Cortex of kidney (tissue), 1 donor: ENCODE measurements around the gene MCF2L.
"Not testable (repeated sequence)": the region's sequence is repeated elsewhere in the genome, so short reads cannot be mapped to it uniquely, and the experiment has no call there.

ENCODE experiments used
- DNase-seq: peaks from one replicate; lab custom pipeline; 2025; lab: John Stamatoyannopoulos, UW

The MCF2L gene

GRCh38 chr13:112968910-112969691, at the start of gene MCF2L:
TSS of gene MCF2L (plus strand) at chr13:112969214. CDS start at chr13:112969380, 166 bp downstream.
- DNase-seq, result no peak

- DNase-seq, result no peak
Measured at GRCh38 chr13:112923962-112924361, 45.1 kb upstream of the MCF2L start.

GRCh38 chr13:112924365-112924764, 44.6 kb upstream of the MCF2L start:
- no peak for DNase-seq

GRCh38 chr13:112926003-112926402, 43.0 kb upstream of the MCF2L start:
- no peak for DNase-seq

GRCh38 chr13:112926993-112927392, 42.0 kb upstream of the MCF2L start:
- no peak for DNase-seq

- no peak for DNase-seq
Measured at GRCh38 chr13:112928020-112928971, 40.7 kb upstream of the MCF2L start.

- DNase-seq, result no peak
Measured at GRCh38 chr13:112928972-112929782, 39.8 kb upstream of the MCF2L start.

- no peak for DNase-seq
Measured at GRCh38 chr13:112929783-112930055, 39.3 kb upstream of the MCF2L start.

GRCh38 chr13:112930192-112930591, 38.8 kb upstream of the MCF2L start:
- DNase-seq, result no peak

- no peak for DNase-seq
Measured at GRCh38 chr13:112931028-112931934, 37.7 kb upstream of the MCF2L start.

GRCh38 chr13:112932971-112933370, 36.0 kb upstream of the MCF2L start:
- DNase-seq, result no peak

GRCh38 chr13:112933649-112934048, 35.4 kb upstream of the MCF2L start:
- no peak for DNase-seq

- no peak for DNase-seq
Measured at GRCh38 chr13:112934078-112934477, 34.9 kb upstream of the MCF2L start.

GRCh38 chr13:112938680-112939079, 30.3 kb upstream of the MCF2L start:
- no peak for DNase-seq

- no peak for DNase-seq
Measured at GRCh38 chr13:112940236-112940635, 28.8 kb upstream of the MCF2L start.

- no peak for DNase-seq
Measured at GRCh38 chr13:112941349-112941748, 27.7 kb upstream of the MCF2L start.

- not testable (repeated sequence) for DNase-seq
Measured at GRCh38 chr13:112941765-112942164, 27.2 kb upstream of the MCF2L start.

GRCh38 chr13:112942689-112943308, 26.2 kb upstream of the MCF2L start:
- no peak for DNase-seq

GRCh38 chr13:112943309-112944125, 25.5 kb upstream of the MCF2L start:
- no peak for DNase-seq

- no peak for DNase-seq
Measured at GRCh38 chr13:112947796-112948195, 21.2 kb upstream of the MCF2L start.
